ENCODE data around the gene CELF4.

CELF4 gene

GRCh38 chr18:37547196-37547827 lies 18.3 kb downstream of the CELF4 start:
- no peak for DNase-seq (ENCODE audit: low read depth, low spot score)

GRCh38 chr18:37546651-37547050 lies 18.9 kb downstream of the CELF4 start:
- no peak for DNase-seq (ENCODE audit: low read depth, low spot score)

- no peak for DNase-seq (ENCODE audit: low read depth, low spot score)
These were observed 19.4 kb downstream of the CELF4 start for GRCh38 chr18:37546272-37546537.

GRCh38 chr18:37545461-37546271 lies 19.9 kb downstream of the CELF4 start:
- no peak for DNase-seq (ENCODE audit: low read depth, low spot score)

GRCh38 chr18:37544713-37545112 lies 20.9 kb downstream of the CELF4 start:
- DNase-seq (ENCODE audit: low read depth, low spot score), result no peak

- no peak for DNase-seq (ENCODE audit: low read depth, low spot score)
These were observed 21.4 kb downstream of the CELF4 start for GRCh38 chr18:37544217-37544616.

- no peak for DNase-seq (ENCODE audit: low read depth, low spot score)
These were observed 22.3 kb downstream of the CELF4 start for GRCh38 chr18:37543321-37543720.

- peak; percentile 67 for DNase-seq (ENCODE audit: low read depth, low spot score)
These were observed 24.1 kb downstream of the CELF4 start for GRCh38 chr18:37541517-37541916.

- no peak for DNase-seq (ENCODE audit: low read depth, low spot score)
These were observed 25.0 kb downstream of the CELF4 start for GRCh38 chr18:37540424-37541138.

GRCh38 chr18:37539236-37539635 lies 26.4 kb downstream of the CELF4 start:
- peak; percentile 25 for DNase-seq (ENCODE audit: low read depth, low spot score)

- DNase-seq (ENCODE audit: low read depth, low spot score), result no peak
These were observed 26.9 kb downstream of the CELF4 start for GRCh38 chr18:37538526-37539205.

GRCh38 chr18:37537868-37538525 lies 27.6 kb downstream of the CELF4 start:
- peak; percentile 94 for DNase-seq (ENCODE audit: low read depth, low spot score)

- no peak for DNase-seq (ENCODE audit: low read depth, low spot score)
These were observed 28.9 kb downstream of the CELF4 start for GRCh38 chr18:37536656-37537055.

- DNase-seq (ENCODE audit: low read depth, low spot score), result no peak
These were observed 29.6 kb downstream of the CELF4 start for GRCh38 chr18:37535968-37536367.

- DNase-seq (ENCODE audit: low read depth, low spot score), result no peak
These were observed 31.0 kb downstream of the CELF4 start for GRCh38 chr18:37534627-37535026.

GRCh38 chr18:37533647-37534584 lies 31.7 kb downstream of the CELF4 start:
- no peak for DNase-seq (ENCODE audit: low read depth, low spot score)

- no peak for DNase-seq (ENCODE audit: low read depth, low spot score)
These were observed 32.7 kb downstream of the CELF4 start for GRCh38 chr18:37532917-37533316.

GRCh38 chr18:37529863-37530262 lies 35.7 kb downstream of the CELF4 start:
- DNase-seq (ENCODE audit: low read depth, low spot score), result no peak

GRCh38 chr18:37529296-37529695 lies 36.3 kb downstream of the CELF4 start:
- no peak for DNase-seq (ENCODE audit: low read depth, low spot score)

- no peak for DNase-seq (ENCODE audit: low read depth, low spot score)
These were observed 38.2 kb downstream of the CELF4 start for GRCh38 chr18:37527395-37527794.

GRCh38 chr18:37525262-37525585 lies 40.4 kb downstream of the CELF4 start:
- no peak for DNase-seq (ENCODE audit: low read depth, low spot score)

Data from ELF-1 (cell line).